GM21381 (cell line): Measurements from ENCODE around the gene KRTAP22-1.

Source experiments
- ATAC-seq: cut with Tn5 transposase; IDR thresholded peaks from one replicate; pipeline ENCODE4 v1.9.1; 2021; ENCODE audit warnings: mild to moderate bottlenecking, moderate library complexity; ENCODE audit not compliant: unreplicated experiment

Gene KRTAP22-1

GRCh38 chr21:30600787-30601186 lies at the start of gene KRTAP22-1:
Gene KRTAP22-1, plus strand, starts transcription at chr21:30601087.
- no peak for ATAC-seq

GRCh38 chr21:30552782-30553181 lies 48.1 kb upstream of the KRTAP22-1 start:
- ATAC-seq = no peak

GRCh38 chr21:30555095-30555494 lies 45.8 kb upstream of the KRTAP22-1 start:
- ATAC-seq = no peak

GRCh38 chr21:30561264-30561895 lies 39.5 kb upstream of the KRTAP22-1 start, which contains the start of gene KRTAP19-7:
Gene KRTAP19-7, minus strand, starts transcription at chr21:30561314. Its CDS starts 25 bp downstream, at chr21:30561289.
- no peak for ATAC-seq

- no peak for ATAC-seq
Measured at GRCh38 chr21:30561957-30562356, 38.9 kb upstream of the KRTAP22-1 start.

- no peak for ATAC-seq
Measured at GRCh38 chr21:30563072-30563471, 37.8 kb upstream of the KRTAP22-1 start.

- ATAC-seq = no peak
Measured at GRCh38 chr21:30563630-30564029, 37.3 kb upstream of the KRTAP22-1 start.

- ATAC-seq = no peak
Measured at GRCh38 chr21:30567617-30568016, 33.3 kb upstream of the KRTAP22-1 start.

GRCh38 chr21:30577766-30578165 lies 23.1 kb upstream of the KRTAP22-1 start:
- no peak for ATAC-seq

- no peak for ATAC-seq
Measured at GRCh38 chr21:30579346-30579745, 21.5 kb upstream of the KRTAP22-1 start.

GRCh38 chr21:30580132-30580531 lies 20.8 kb upstream of the KRTAP22-1 start:
- ATAC-seq = no peak

- no peak for ATAC-seq
Measured at GRCh38 chr21:30582870-30583269, 18.0 kb upstream of the KRTAP22-1 start.

GRCh38 chr21:30590297-30590696 lies 10.6 kb upstream of the KRTAP22-1 start, which contains the start of gene KRTAP22-2:
Gene KRTAP22-2, minus strand, starts transcription at chr21:30590397.
- ATAC-seq = no peak

- ATAC-seq = no peak
Measured at GRCh38 chr21:30592140-30592539, 8.7 kb upstream of the KRTAP22-1 start, which contains the start of gene KRTAP6-3. Gene KRTAP6-3, plus strand, starts transcription at chr21:30592440. Its CDS starts 6 bp downstream, at chr21:30592446.

GRCh38 chr21:30598802-30599201 lies 2.1 kb upstream of the KRTAP22-1 start, which contains the start of gene KRTAP6-2:
Gene KRTAP6-2, minus strand, starts transcription at chr21:30598902. Its CDS starts 28 bp downstream, at chr21:30598874.
- no peak for ATAC-seq

GRCh38 chr21:30605968-30606367 lies 5.1 kb downstream of the KRTAP22-1 start:
- ATAC-seq = no peak

GRCh38 chr21:30612132-30612531 lies 11.2 kb downstream of the KRTAP22-1 start:
- no peak for ATAC-seq

- ATAC-seq = no peak
Measured at GRCh38 chr21:30613836-30614235, 12.9 kb downstream of the KRTAP22-1 start, which contains the start of gene KRTAP6-1. Gene KRTAP6-1, minus strand, starts transcription at chr21:30613930. Its CDS starts 26 bp downstream, at chr21:30613904.

- no peak for ATAC-seq
Measured at GRCh38 chr21:30615199-30615598, 14.3 kb downstream of the KRTAP22-1 start.

GRCh38 chr21:30616125-30616524 lies 15.2 kb downstream of the KRTAP22-1 start, which contains the start of gene KRTAP20-1:
Gene KRTAP20-1, plus strand, starts transcription at chr21:30616425. Its CDS starts 30 bp downstream, at chr21:30616455.
- ATAC-seq = no peak

- no peak for ATAC-seq
Measured at GRCh38 chr21:30620080-30620479, 19.2 kb downstream of the KRTAP22-1 start.

- ATAC-seq = no peak
Measured at GRCh38 chr21:30620522-30620921, 19.6 kb downstream of the KRTAP22-1 start, which contains the start of gene KRTAP20-4. Gene KRTAP20-4, plus strand, starts transcription at chr21:30620627.
